Natural killer cell (primary cell): Measurements from ENCODE around the gene SLC25A24. TPM values are rescaled to one million over a fixed set of nuclear protein-coding genes. Genes with fewer than 3 reads are reported as not detected.

Experiments
- ATAC-seq, 3 donors: fragments of 150-1000 bp in 2 of 3; fragments of 200-7000 bp in 1 of 3; cut with Tn5 transposase; 1 replicate in 1 of 3; 2 replicates in 2 of 3; pipeline ENCODE4 v1.10.0; 2021; ENCODE audit warnings: mild to moderate bottlenecking in 2 of 3, moderate library complexity in 2 of 3
- DNase-seq, 2 donors: peaks; one replicate each; pipeline versions ENCODE4 v3.0.0 to v3.0.0-alpha.2; 2013 to 2021; ENCODE audit warnings: mixed read lengths in 1 of 2
- H3K27ac ChIP-seq: one replicate; pipeline ENCODE4 v1.5.1; 2013; ENCODE audit warnings: mild to moderate bottlenecking, low read length
- H3K27me3 ChIP-seq: one replicate; pipeline ENCODE4 v1.6.1; 2013; ENCODE audit warnings: low read length; ENCODE audit not compliant: control insufficient read depth, insufficient read depth
- H3K36me3 ChIP-seq: one replicate; pipeline ENCODE4 v1.6.1; 2013; ENCODE audit warnings: low read length; ENCODE audit not compliant: control insufficient read depth, insufficient read depth
- H3K4me1 ChIP-seq: one replicate; pipeline ENCODE4 v1.6.1; 2013; ENCODE audit warnings: low read length; ENCODE audit not compliant: control insufficient read depth, insufficient read depth
- H3K4me3 ChIP-seq: one replicate; pipeline ENCODE4 v1.5.1; 2013; ENCODE audit warnings: low read length
- H3K9me3 ChIP-seq: one replicate; pipeline ENCODE4 v1.6.1; 2013; ENCODE audit warnings: low read length; ENCODE audit not compliant: control insufficient read depth, insufficient read depth
- H3K27ac Mint-ChIP-seq, 2 donors: one replicate each; pipeline ENCODE4 v1.8.0; 2022; ENCODE audit warnings: mild to moderate bottlenecking in 2 of 2, mixed read lengths in 2 of 2, moderate library complexity in 1 of 2
- H3K27me3 Mint-ChIP-seq, 2 donors: one replicate each; pipeline ENCODE4 v1.8.0; 2022; ENCODE audit warnings: low read depth in 2 of 2, mixed read lengths in 2 of 2
- H3K36me3 Mint-ChIP-seq: one replicate; pipeline ENCODE4 v1.8.0; 2022; ENCODE audit warnings: mixed read lengths
- H3K4me1 Mint-ChIP-seq, 2 donors: one replicate each; pipeline ENCODE4 v1.8.0; 2022; ENCODE audit warnings: mixed read lengths in 2 of 2
- H3K4me3 Mint-ChIP-seq: one replicate; pipeline ENCODE4 v1.8.0; 2022; ENCODE audit warnings: mild to moderate bottlenecking, moderate library complexity, mixed read lengths
- H3K9me3 Mint-ChIP-seq, 2 donors: one replicate each; pipeline ENCODE4 v1.8.0; 2022; ENCODE audit warnings: mixed read lengths in 2 of 2
- WGBS: methylation state at CpG from one replicate; pipeline ENCODE4 v1.1.7; 2013; ENCODE audit warnings: missing lambda C conversion rate; ENCODE audit not compliant: insufficient coverage; 5-methylcytosine and 5-hydroxymethylcytosine counted together
- intact Hi-C: fragments of 100-400 bp; cut with micrococcal nuclease; formaldehyde crosslinking; loops from one replicate; pipeline ENCODE4 v1.14.2; 2022
- total RNA-seq, 4 donors: library from RNA; stranded (reverse); fragments of 120-200 nt in 1 of 4; gene quantifications; one replicate each; pipeline versions ENCODE4 v1.2.3 to v1.2.4, GENCODE V29; 2013 to 2022
- TF ChIP-seq, protein P1 (sequence below): fragments of 200-600 bp; IDR thresholded peaks from one replicate; pipeline ENCODE4 v1.8.0; 2022; ENCODE audit warnings: antibody characterized with exemption

The SLC25A24 gene
- total RNA-seq, 3 donors from 2014 or later (not counting 1 experiment from before 2014, with no cell fraction given): 7.6 to 11.5 (median 11.3) TPM

- Histone ChIP-seq H3K27me3 (no peaks in the 10 kb centered on the region), H3K4me3 (no peak overlapping the region), H3K9me3 (no peaks in the 10 kb centered on the region), H3K4me1 (peaks cover 4% of the 10 kb centered on the region), H3K27ac (no peak overlapping the region), H3K36me3 (no peaks in the 10 kb centered on the region)
- DNase-seq (peak; percentile 48 to 88), ATAC-seq (peak; percentile 91 to 100 (median 99))
- WGBS: 6% methylated on average over 6 of the region's 7 CpGs
- Mint-ChIP-seq H3K27me3 (no peaks in the 10 kb centered on the region), H3K9me3 (no peaks in the 10 kb centered on the region), H3K36me3 (no peaks in the 10 kb centered on the region), H3K27ac (peak overlapping the region; percentile 36 to 54), H3K4me1 (peaks cover 20% of the 10 kb centered on the region in 2 donors), H3K4me3 (no peak overlapping the region)
- TF ChIP-seq, protein P1, sequence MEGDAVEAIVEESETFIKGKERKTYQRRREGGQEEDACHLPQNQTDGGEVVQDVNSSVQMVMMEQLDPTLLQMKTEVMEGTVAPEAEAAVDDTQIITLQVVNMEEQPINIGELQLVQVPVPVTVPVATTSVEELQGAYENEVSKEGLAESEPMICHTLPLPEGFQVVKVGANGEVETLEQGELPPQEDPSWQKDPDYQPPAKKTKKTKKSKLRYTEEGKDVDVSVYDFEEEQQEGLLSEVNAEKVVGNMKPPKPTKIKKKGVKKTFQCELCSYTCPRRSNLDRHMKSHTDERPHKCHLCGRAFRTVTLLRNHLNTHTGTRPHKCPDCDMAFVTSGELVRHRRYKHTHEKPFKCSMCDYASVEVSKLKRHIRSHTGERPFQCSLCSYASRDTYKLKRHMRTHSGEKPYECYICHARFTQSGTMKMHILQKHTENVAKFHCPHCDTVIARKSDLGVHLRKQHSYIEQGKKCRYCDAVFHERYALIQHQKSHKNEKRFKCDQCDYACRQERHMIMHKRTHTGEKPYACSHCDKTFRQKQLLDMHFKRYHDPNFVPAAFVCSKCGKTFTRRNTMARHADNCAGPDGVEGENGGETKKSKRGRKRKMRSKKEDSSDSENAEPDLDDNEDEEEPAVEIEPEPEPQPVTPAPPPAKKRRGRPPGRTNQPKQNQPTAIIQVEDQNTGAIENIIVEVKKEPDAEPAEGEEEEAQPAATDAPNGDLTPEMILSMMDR: peak; percentile 95
- intact Hi-C loops: loop anchor here (1.0 to 10.0 kb wide), 6 partner anchors 81 to 691 kb away; partner anchors contain the start of gene VAV3
These were observed 74.6 kb downstream of the SLC25A24 start for GRCh38 chr1:108125312-108126138.

- Histone ChIP-seq H3K27ac (no peak overlapping the region), H3K36me3 (no peaks in the 10 kb centered on the region), H3K27me3 (no peaks in the 10 kb centered on the region), H3K4me3 (no peak overlapping the region), H3K4me1 (peaks cover 4% of the 10 kb centered on the region), H3K9me3 (no peaks in the 10 kb centered on the region)
- Mint-ChIP-seq H3K4me1 (peaks cover 20% of the 10 kb centered on the region in 2 donors), H3K9me3 (no peaks in the 10 kb centered on the region), H3K27ac (peak overlapping the region in 1 of 2 donors; percentile 36), H3K27me3 (no peaks in the 10 kb centered on the region), H3K36me3 (no peaks in the 10 kb centered on the region), H3K4me3 (no peak overlapping the region)
- intact Hi-C loops: loop anchor here (1.0 to 10.0 kb wide), 6 partner anchors 80 to 690 kb away; partner anchors contain the start of gene VAV3
- DNase-seq (no peak), ATAC-seq (no peak)
- TF ChIP-seq, protein P1: no peak
- 90% methylated on average over 11 of the region's 12 CpGs for WGBS
These were observed 75.4 kb downstream of the SLC25A24 start for GRCh38 chr1:108124622-108125311.

- no peak overlapping the region for H3K4me3 ChIP-seq
- Mint-ChIP-seq H3K36me3 (no peaks in the 10 kb centered on the region), H3K27ac (no peak overlapping the region), H3K9me3 (no peaks in the 10 kb centered on the region), H3K4me3 (no peak overlapping the region), H3K27me3 (no peaks in the 10 kb centered on the region), H3K4me1 (peaks cover 20 to 26% of the 10 kb centered on the region in 2 donors)
- DNase-seq (no peak), ATAC-seq (no peak)
- WGBS: 92% methylated on average over 1 of the region's 1 CpG
- no peaks in the 10 kb centered on the region for H3K9me3 ChIP-seq
- intact Hi-C loops: loop anchor here (10.0 kb wide), 3 partner anchors 79 to 689 kb away; no protein-coding TSS in a partner anchor
- peaks cover 4% of the 10 kb centered on the region for H3K4me1 ChIP-seq
- H3K27ac ChIP-seq: no peak overlapping the region
- H3K27me3 ChIP-seq: no peaks in the 10 kb centered on the region
- TF ChIP-seq, protein P1: no peak
- H3K36me3 ChIP-seq: no peaks in the 10 kb centered on the region
These were observed 76.1 kb downstream of the SLC25A24 start for GRCh38 chr1:108124023-108124422.
